PC-3 (cell line): ENCODE measurements around the gene SENP7.

Experiments used
- EZH2phosphoT487 ChIP-seq: fragments of 300-600 bp; sonication (generic); IDR thresholded peaks from 2 replicates; pipeline ENCODE4 v1.6.1; 2018; ENCODE audit warnings: mild to moderate bottlenecking, antibody characterized with exemption, low read length, borderline replicate concordance
- TF ChIP-seq, protein P1 (sequence below): fragments of 300-600 bp; sonication (generic); conservative IDR thresholded peaks from 2 replicates; pipeline ENCODE4 v1.5.1; 2017; ENCODE audit warnings: antibody characterized with exemption, low read depth, mild to moderate bottlenecking, low read length

DNA sequence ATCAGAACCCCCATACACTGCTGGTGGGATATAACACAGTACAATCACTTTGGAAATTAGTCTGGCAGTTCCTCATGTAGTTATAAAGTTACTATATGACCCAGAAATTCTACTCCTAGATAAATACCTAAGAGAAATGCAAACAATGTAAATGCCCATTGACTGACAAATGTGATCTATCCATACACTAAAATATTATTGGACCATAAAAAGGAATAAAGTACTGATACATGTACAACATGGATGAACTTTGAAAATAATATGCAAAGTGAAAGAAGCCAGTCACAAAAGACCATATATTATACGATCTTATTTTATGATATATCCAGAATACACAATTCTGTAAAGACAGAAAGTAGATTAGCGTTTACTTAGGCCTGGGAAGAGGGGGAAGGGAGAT, 200.5 kb downstream of the SENP7 start:
- TF ChIP-seq, protein P1, sequence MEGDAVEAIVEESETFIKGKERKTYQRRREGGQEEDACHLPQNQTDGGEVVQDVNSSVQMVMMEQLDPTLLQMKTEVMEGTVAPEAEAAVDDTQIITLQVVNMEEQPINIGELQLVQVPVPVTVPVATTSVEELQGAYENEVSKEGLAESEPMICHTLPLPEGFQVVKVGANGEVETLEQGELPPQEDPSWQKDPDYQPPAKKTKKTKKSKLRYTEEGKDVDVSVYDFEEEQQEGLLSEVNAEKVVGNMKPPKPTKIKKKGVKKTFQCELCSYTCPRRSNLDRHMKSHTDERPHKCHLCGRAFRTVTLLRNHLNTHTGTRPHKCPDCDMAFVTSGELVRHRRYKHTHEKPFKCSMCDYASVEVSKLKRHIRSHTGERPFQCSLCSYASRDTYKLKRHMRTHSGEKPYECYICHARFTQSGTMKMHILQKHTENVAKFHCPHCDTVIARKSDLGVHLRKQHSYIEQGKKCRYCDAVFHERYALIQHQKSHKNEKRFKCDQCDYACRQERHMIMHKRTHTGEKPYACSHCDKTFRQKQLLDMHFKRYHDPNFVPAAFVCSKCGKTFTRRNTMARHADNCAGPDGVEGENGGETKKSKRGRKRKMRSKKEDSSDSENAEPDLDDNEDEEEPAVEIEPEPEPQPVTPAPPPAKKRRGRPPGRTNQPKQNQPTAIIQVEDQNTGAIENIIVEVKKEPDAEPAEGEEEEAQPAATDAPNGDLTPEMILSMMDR: no peak
- no peak for TF ChIP-seq EZH2phosphoT487
